Measurements from ENCODE around the gene PNPLA3. TPM values are rescaled to one million over a fixed set of nuclear protein-coding genes. Genes with fewer than 3 reads are reported as not detected.
A peak's percentile ranks its signal among the peaks of the same experiment; 100 is the strongest.

Gene PNPLA3
- total RNA-seq, 1 experiment from 2014 or later: 17.5 TPM

GRCh38 chr22:43886231-43886630 lies 37.4 kb upstream of the PNPLA3 start:
- H2AK5ac ChIP-seq (ENCODE audit: insufficient read length, low read length): no peak overlapping the region
- peaks cover 16% of the 10 kb centered on the region for H3K27me3 Mint-ChIP-seq (ENCODE audit: low read depth)
- H2BK20ac ChIP-seq (ENCODE audit: low read depth, low read length, poor library complexity, severe bottlenecking): no peak overlapping the region
- no peak overlapping the region for H3T11ph ChIP-seq (ENCODE audit: low read length)
- H3K27ac Mint-ChIP-seq: no peak overlapping the region
- no peak overlapping the region for H2BK12ac ChIP-seq (ENCODE audit: insufficient read length, low read depth, low read length)
- H3K18ac ChIP-seq (ENCODE audit: insufficient read length, low read depth, low read length): no peak overlapping the region
- H3K4me1 Mint-ChIP-seq: peaks cover 7 to 13% of the 10 kb centered on the region in 2 experiments
- no peak overlapping the region for H3K4me3 Mint-ChIP-seq
- no peaks in the 10 kb centered on the region for H4K20me1 ChIP-seq (ENCODE audit: control insufficient read depth, insufficient read depth, insufficient read length)
- no peak overlapping the region for H3K4me2 ChIP-seq (ENCODE audit: insufficient read depth, insufficient read length, low read length)
- peak; percentile 20 for DNase-seq
- H2BK120ac ChIP-seq (ENCODE audit: low read depth, low read length, poor library complexity, severe bottlenecking): no peak overlapping the region
- no peaks in the 10 kb centered on the region for H3K9me3 ChIP-seq (ENCODE audit: control insufficient read depth, low read depth, low read length)
- no peaks in the 10 kb centered on the region for H3K4me1 ChIP-seq (ENCODE audit: insufficient read depth, low read length)
- H3K9ac ChIP-seq (ENCODE audit: extremely low read depth, insufficient read length, low read length): no peak overlapping the region
- no peak overlapping the region for H4K5ac ChIP-seq (ENCODE audit: insufficient read length, low read depth, low read length)
- H3K79me1 ChIP-seq (ENCODE audit: insufficient read depth, low read depth, low read length, poor library complexity, severe bottlenecking): no peaks in the 10 kb centered on the region
- no CpG with 5 or more reads among the region's 8 CpGs for WGBS (ENCODE audit: extremely low coverage, insufficient read length, low lambda C conversion rate)
- no peak overlapping the region for H4K8ac ChIP-seq (replicated peaks; ENCODE audit: insufficient read length, low read depth, low read length)
- H3K79me2 ChIP-seq (ENCODE audit: insufficient read depth, low read length): no peaks in the 10 kb centered on the region
- no peak overlapping the region for H3K4ac ChIP-seq (ENCODE audit: low read depth, low read length)
- no peaks in the 10 kb centered on the region for H3K27me3 ChIP-seq (ENCODE audit: insufficient read depth, low read length)
- peaks cover 5 to 13% (median 8%) of the 10 kb centered on the region in 3 experiments; a peak in 5 of 7 replicates for H3K36me3 Mint-ChIP-seq (ENCODE audit: insufficient read depth in 1 of 3, low read depth in 3 of 3)
- H2AFZ ChIP-seq (ENCODE audit: low read length): no peak overlapping the region
- H3K27ac ChIP-seq (ENCODE audit: insufficient read length, low read depth, low read length): no peak overlapping the region
- H3K9me3 Mint-ChIP-seq: no peaks in the 10 kb centered on the region
- H3K14ac ChIP-seq (ENCODE audit: insufficient read depth, low read length): no peak overlapping the region
- H3K56ac ChIP-seq (ENCODE audit: insufficient read length, low read depth, low read length): no peak overlapping the region
- no peak overlapping the region for H2BK5ac ChIP-seq (ENCODE audit: insufficient read length, low read length)
- H2BK15ac ChIP-seq (ENCODE audit: low read depth, low read length): no peak overlapping the region
- H4K91ac ChIP-seq (ENCODE audit: insufficient read length, low read depth, low read length): no peak overlapping the region
- H3K23me2 ChIP-seq (ENCODE audit: insufficient read length, low read depth, low read length, poor library complexity, severe bottlenecking): peaks cover 6% of the 10 kb centered on the region
- H3K23ac ChIP-seq (ENCODE audit: insufficient read length, low read depth, low read length): no peak overlapping the region
- TF ChIP-seq CTCF (conservative IDR thresholded peaks at IDR 0.05): no peak
